H9 (cell line): ENCODE data around the gene SCIN. TPM values are rescaled to one million over a fixed set of nuclear protein-coding genes. Genes with fewer than 3 reads are reported as not detected.
A peak's percentile ranks its signal among the peaks of the same experiment; 100 is the strongest.
"Not testable (repeated sequence)": the region's sequence is repeated elsewhere in the genome, so short reads cannot be mapped to it uniquely, and the experiment has no call there.

Source experiments
- DNase-seq: peaks from one replicate; pipeline ENCODE4 v3.0.0-alpha.2; 2017
- H2AFZ ChIP-seq: one replicate; pipeline ENCODE4 v1.6.1; 2013; ENCODE audit warnings: mild to moderate bottlenecking, low read length, control low read depth, moderate library complexity
- H2AK5ac ChIP-seq: 2 replicates; pipeline ENCODE4 v1.6.1; 2013; ENCODE audit warnings: low read length, control low read depth, mixed read lengths; ENCODE audit not compliant: insufficient read length
- H2BK120ac ChIP-seq: one replicate; pipeline ENCODE4 v1.6.1; 2013; ENCODE audit warnings: low read depth, mild to moderate bottlenecking, low read length, control low read depth, inconsistent platforms; ENCODE audit not compliant: poor library complexity, severe bottlenecking
- H2BK12ac ChIP-seq: 2 replicates; pipeline ENCODE4 v1.6.1; 2013; ENCODE audit warnings: low read length, control low read depth, mixed read lengths, low read depth; ENCODE audit not compliant: insufficient read length
- H2BK15ac ChIP-seq: 2 replicates; pipeline ENCODE4 v1.6.1; 2013; ENCODE audit warnings: low read depth, low read length, control low read depth
- H2BK20ac ChIP-seq: one replicate; pipeline ENCODE4 v1.6.1; 2013; ENCODE audit warnings: low read depth, mild to moderate bottlenecking, low read length, control low read depth, inconsistent platforms; ENCODE audit not compliant: poor library complexity, severe bottlenecking
- H2BK5ac ChIP-seq: 2 replicates; pipeline ENCODE4 v1.6.1; 2013; ENCODE audit warnings: low read length, control low read depth, mixed read lengths; ENCODE audit not compliant: insufficient read length
- H3K14ac ChIP-seq: 2 replicates; pipeline ENCODE4 v1.6.1; 2013; ENCODE audit warnings: low read length, control low read depth; ENCODE audit not compliant: insufficient read depth
- H3K18ac ChIP-seq: 2 replicates; pipeline ENCODE4 v1.6.1; 2013; ENCODE audit warnings: low read depth, mild to moderate bottlenecking, mixed read lengths, low read length, control low read depth; ENCODE audit not compliant: insufficient read length
- H3K23ac ChIP-seq: 2 replicates; pipeline ENCODE4 v1.6.1; 2013; ENCODE audit warnings: low read length, control low read depth, mixed read lengths, low read depth; ENCODE audit not compliant: insufficient read length
- H3K23me2 ChIP-seq: 2 replicates; pipeline ENCODE4 v1.6.1; 2013; ENCODE audit warnings: low read depth, mild to moderate bottlenecking, mixed read lengths, low read length, control low read depth; ENCODE audit not compliant: insufficient read length, poor library complexity, severe bottlenecking
- H3K27ac ChIP-seq: 2 replicates; pipeline ENCODE4 v1.5.1; 2013; ENCODE audit warnings: low read length, control low read depth, mixed read lengths, low read depth; ENCODE audit not compliant: insufficient read length
- H3K27me3 ChIP-seq: 2 replicates; pipeline ENCODE4 v1.6.1; 2013; ENCODE audit warnings: low read length, control low read depth, inconsistent platforms; ENCODE audit not compliant: insufficient read depth
- H3K4ac ChIP-seq: 2 replicates; pipeline ENCODE4 v1.6.1; 2013; ENCODE audit warnings: low read depth, mild to moderate bottlenecking, control low read depth, inconsistent platforms, low read length, moderate library complexity
- H3K4me1 ChIP-seq: 2 replicates; pipeline ENCODE4 v1.6.1; 2013; ENCODE audit warnings: low read length, control low read depth, inconsistent platforms; ENCODE audit not compliant: insufficient read depth
- H3K4me2 ChIP-seq: 2 replicates; pipeline ENCODE4 v1.6.1; 2013; ENCODE audit warnings: low read length, control low read depth, mixed read lengths; ENCODE audit not compliant: insufficient read length, insufficient read depth
- H3K56ac ChIP-seq: 2 replicates; pipeline ENCODE4 v1.6.1; 2013; ENCODE audit warnings: low read depth, mild to moderate bottlenecking, mixed read lengths, low read length, control low read depth; ENCODE audit not compliant: insufficient read length
- H3K79me1 ChIP-seq: 2 replicates; pipeline ENCODE4 v1.6.1; 2013; ENCODE audit warnings: low read depth, mild to moderate bottlenecking, moderate library complexity, low read length, control low read depth, inconsistent platforms; ENCODE audit not compliant: insufficient read depth, poor library complexity, severe bottlenecking
- H3K79me2 ChIP-seq: 2 replicates; pipeline ENCODE4 v1.6.1; 2013; ENCODE audit warnings: low read length, control low read depth, inconsistent platforms; ENCODE audit not compliant: insufficient read depth
- H3K9ac ChIP-seq: 2 replicates; pipeline ENCODE4 v1.6.1; 2013; ENCODE audit warnings: low read length, control low read depth, mixed read lengths; ENCODE audit not compliant: insufficient read length; ENCODE audit errors: extremely low read depth
- H3K9me3 ChIP-seq: one replicate; pipeline ENCODE4 v1.6.1; 2013; ENCODE audit warnings: low read depth, low read length, inconsistent platforms; ENCODE audit not compliant: control insufficient read depth
- H3T11ph ChIP-seq: one replicate; pipeline ENCODE4 v1.6.1; 2013; ENCODE audit warnings: mild to moderate bottlenecking, low read length, control low read depth, inconsistent platforms
- H4K20me1 ChIP-seq: one replicate; pipeline ENCODE4 v1.6.1; 2013; ENCODE audit not compliant: control insufficient read depth, insufficient read length, insufficient read depth
- H4K5ac ChIP-seq: 2 replicates; pipeline ENCODE4 v1.6.1; 2013; ENCODE audit warnings: low read depth, mild to moderate bottlenecking, mixed read lengths, low read length, control low read depth; ENCODE audit not compliant: insufficient read length
- H4K8ac ChIP-seq: replicated peaks from 2 replicates; pipeline ENCODE4 v1.6.1; 2013; ENCODE audit warnings: low read length, control low read depth, mixed read lengths, low read depth; ENCODE audit not compliant: insufficient read length
- H4K91ac ChIP-seq: 2 replicates; pipeline ENCODE4 v1.6.1; 2013; ENCODE audit warnings: low read depth, mild to moderate bottlenecking, moderate library complexity, mixed read lengths, low read length, control low read depth; ENCODE audit not compliant: insufficient read length
- H3K27ac Mint-ChIP-seq, 3 experiments: 2 replicates in 2 of 3; 3 replicates in 1 of 3; pipeline ENCODE4 v1.8.0; 2020 to 2021; ENCODE audit warnings: mixed read lengths in 3 of 3, mild to moderate bottlenecking in 1 of 3, moderate library complexity in 1 of 3
- H3K27me3 Mint-ChIP-seq: 2 replicates; pipeline ENCODE4 v1.8.0; 2021; ENCODE audit warnings: low read depth, mild to moderate bottlenecking, moderate library complexity, mixed read lengths
- H3K36me3 Mint-ChIP-seq, 3 experiments: 2 replicates in 2 of 3; 3 replicates in 1 of 3; pipeline ENCODE4 v1.8.0; 2020 to 2021; ENCODE audit warnings: low read depth in 3 of 3, mixed read lengths in 3 of 3; ENCODE audit not compliant: insufficient read depth in 1 of 3
- H3K4me1 Mint-ChIP-seq, 2 experiments: 2 replicates each; pipeline ENCODE4 v1.8.0; 2020; ENCODE audit warnings: mixed read lengths in 2 of 2
- H3K4me3 Mint-ChIP-seq, 2 experiments: 2 replicates in 1 of 2; 3 replicates in 1 of 2; pipeline ENCODE4 v1.8.0; 2020 to 2021; ENCODE audit warnings: mild to moderate bottlenecking in 2 of 2, mixed read lengths in 2 of 2, moderate library complexity in 1 of 2
- H3K9me3 Mint-ChIP-seq, 2 experiments: 2 replicates in 1 of 2; 3 replicates in 1 of 2; pipeline ENCODE4 v1.8.0; 2020; ENCODE audit warnings: mild to moderate bottlenecking in 2 of 2, mixed read lengths in 2 of 2, moderate library complexity in 1 of 2
- WGBS: extraction: QIAGEN DNeasy Blood & Tissue Kit; methylation state at CpG from one replicate; pipeline ENCODE4 v1.1.7; 2013; ENCODE audit warnings: missing lambda C conversion rate, low lambda C conversion rate, mixed read lengths; ENCODE audit not compliant: insufficient read length; ENCODE audit errors: extremely low coverage; 5-methylcytosine and 5-hydroxymethylcytosine counted together
- total RNA-seq: library from RNA; stranded (reverse); gene quantifications from 2 replicates; pipeline ENCODE4 v1.2.1, GENCODE V29; 2021
- TF ChIP-seq, protein P1 (sequence below): fragments of 200-600 bp; sonication (generic); conservative IDR thresholded peaks from 3 replicates; pipeline ENCODE4 v1.8.0; 2021; ENCODE audit warnings: antibody characterized with exemption, mild to moderate bottlenecking

The SCIN gene
- total RNA-seq, 1 experiment from 2014 or later, result 0.44 TPM

DNA sequence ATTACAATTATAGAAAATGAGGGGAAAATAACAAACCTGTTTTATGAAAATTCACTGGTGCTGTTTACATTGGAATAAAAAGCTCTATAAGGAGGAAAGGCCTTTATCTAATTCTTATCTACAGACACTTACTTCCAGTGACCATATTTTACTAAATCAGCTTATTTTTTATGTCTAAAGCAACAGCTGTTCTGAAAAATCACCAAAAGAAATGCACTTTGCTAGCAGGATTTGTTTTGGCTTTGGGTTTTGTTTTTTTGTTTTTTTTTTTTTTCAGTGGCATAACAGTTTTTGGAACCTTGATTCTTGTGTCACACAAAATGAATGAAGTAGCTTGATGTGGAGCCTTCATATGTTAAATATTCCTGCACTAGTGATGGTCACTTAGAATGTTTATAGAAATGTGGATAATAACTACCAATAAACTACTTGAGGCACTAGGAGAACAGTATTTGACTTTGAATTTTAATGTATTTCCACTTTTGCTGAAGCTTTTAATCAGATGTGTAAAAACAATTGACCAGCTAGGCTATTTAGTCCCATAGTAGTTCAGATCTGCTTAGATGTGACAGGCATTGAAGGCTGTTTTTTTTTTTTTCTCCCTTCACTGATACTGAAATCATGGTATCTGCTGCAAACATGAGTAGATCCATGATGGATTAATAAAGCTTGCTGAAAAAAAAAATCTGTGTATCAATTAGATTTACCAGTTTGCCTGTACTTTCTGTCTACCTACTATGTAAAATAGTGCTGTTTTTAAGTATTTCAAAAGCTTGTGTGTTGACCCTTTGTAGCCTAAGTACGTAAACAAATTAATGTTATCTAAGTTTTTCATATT lies 119.7 kb downstream of the SCIN start:
- TF ChIP-seq, protein P1, sequence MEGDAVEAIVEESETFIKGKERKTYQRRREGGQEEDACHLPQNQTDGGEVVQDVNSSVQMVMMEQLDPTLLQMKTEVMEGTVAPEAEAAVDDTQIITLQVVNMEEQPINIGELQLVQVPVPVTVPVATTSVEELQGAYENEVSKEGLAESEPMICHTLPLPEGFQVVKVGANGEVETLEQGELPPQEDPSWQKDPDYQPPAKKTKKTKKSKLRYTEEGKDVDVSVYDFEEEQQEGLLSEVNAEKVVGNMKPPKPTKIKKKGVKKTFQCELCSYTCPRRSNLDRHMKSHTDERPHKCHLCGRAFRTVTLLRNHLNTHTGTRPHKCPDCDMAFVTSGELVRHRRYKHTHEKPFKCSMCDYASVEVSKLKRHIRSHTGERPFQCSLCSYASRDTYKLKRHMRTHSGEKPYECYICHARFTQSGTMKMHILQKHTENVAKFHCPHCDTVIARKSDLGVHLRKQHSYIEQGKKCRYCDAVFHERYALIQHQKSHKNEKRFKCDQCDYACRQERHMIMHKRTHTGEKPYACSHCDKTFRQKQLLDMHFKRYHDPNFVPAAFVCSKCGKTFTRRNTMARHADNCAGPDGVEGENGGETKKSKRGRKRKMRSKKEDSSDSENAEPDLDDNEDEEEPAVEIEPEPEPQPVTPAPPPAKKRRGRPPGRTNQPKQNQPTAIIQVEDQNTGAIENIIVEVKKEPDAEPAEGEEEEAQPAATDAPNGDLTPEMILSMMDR, result no peak
- peaks cover 15% of the 10 kb centered on the region; the same call in 1 of the 2 replicates for H3K79me2 ChIP-seq

DNA sequence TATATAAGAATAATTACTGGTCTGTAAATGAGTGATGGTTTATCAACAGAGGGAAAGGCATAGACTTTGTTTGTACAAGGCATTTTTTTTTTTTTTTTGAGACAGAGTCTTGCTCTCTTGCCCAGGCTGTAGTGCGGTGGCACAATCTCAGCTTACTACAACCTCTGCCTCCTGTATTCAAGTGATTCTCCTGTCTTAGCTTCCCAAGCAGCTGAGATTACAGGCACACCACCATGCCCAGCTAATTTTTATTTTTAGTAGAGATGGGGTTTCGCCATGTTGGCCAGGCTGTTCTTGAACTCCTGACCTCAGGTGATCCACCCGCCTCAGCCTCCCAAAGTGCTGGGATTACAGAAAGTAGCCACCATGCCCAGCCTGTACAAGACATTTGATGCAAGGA lies 120.9 kb downstream of the SCIN start:
- not testable (repeated sequence) for H4K5ac ChIP-seq, H3K27ac Mint-ChIP-seq, H2BK12ac ChIP-seq, H3K4ac ChIP-seq, H3K36me3 Mint-ChIP-seq, H3K27ac ChIP-seq, H3K9ac ChIP-seq, H3K4me1 ChIP-seq, H2BK20ac ChIP-seq, H3T11ph ChIP-seq, H2BK120ac ChIP-seq, H3K9me3 ChIP-seq, H3K4me2 ChIP-seq, H3K9me3 Mint-ChIP-seq, H4K91ac ChIP-seq, DNase-seq, H3K27me3 ChIP-seq, H3K23me2 ChIP-seq, H3K56ac ChIP-seq, H2BK5ac ChIP-seq, H3K79me1 ChIP-seq, H4K8ac ChIP-seq, H3K23ac ChIP-seq, H3K18ac ChIP-seq, H3K27me3 Mint-ChIP-seq, H3K14ac ChIP-seq, H2AFZ ChIP-seq, H2BK15ac ChIP-seq, H2AK5ac ChIP-seq, H4K20me1 ChIP-seq
- peaks cover 29 to 35% of the 10 kb centered on the region in 2 experiments for H3K4me1 Mint-ChIP-seq
- WGBS, result no CpG with 5 or more reads among the region's 3 CpGs
- H3K79me2 ChIP-seq, result peaks cover 15% of the 10 kb centered on the region; the same call in 1 of the 2 replicates
- peak overlapping the region in 1 of 2 experiments; percentile 20; a peak in 2 of 5 replicates for H3K4me3 Mint-ChIP-seq

More for the DNA sequence above, 119.7 kb downstream of the SCIN start:
- Histone ChIP-seq H3K23ac (no peak overlapping the region), H4K20me1 (no peaks in the 10 kb centered on the region), H3K9me3 (no peaks in the 10 kb centered on the region), H2AK5ac (no peak overlapping the region), H3K4me1 (no peaks in the 10 kb centered on the region; the same call in 1 of the 2 replicates), H3K18ac (no peak overlapping the region), H3K14ac (no peak overlapping the region), H2BK12ac (no peak overlapping the region), H3K23me2 (peaks cover 6% of the 10 kb centered on the region), H3K56ac (no peak overlapping the region), H3K79me1 (no peaks in the 10 kb centered on the region), H3K4me2 (no peak overlapping the region), H2BK120ac (no peak overlapping the region), H2BK15ac (no peak overlapping the region), H4K8ac (no peak overlapping the region), H3K9ac (no peak overlapping the region), H4K5ac (no peak overlapping the region), H2BK5ac (no peak overlapping the region), H4K91ac (no peak overlapping the region), H2BK20ac (no peak overlapping the region), H2AFZ (no peak overlapping the region), H3K27ac (no peak overlapping the region), H3K4ac (no peak overlapping the region), H3T11ph (no peak overlapping the region), H3K27me3 (no peaks in the 10 kb centered on the region)
- Mint-ChIP-seq H3K27me3 (no peaks in the 10 kb centered on the region), H3K36me3 (peaks cover 0 to 9% (median 4%) of the 10 kb centered on the region in 3 experiments; a peak in 5 of 7 replicates), H3K4me3 (peak overlapping the region; percentile 83 to 97), H3K9me3 (no peaks in the 10 kb centered on the region), H3K4me1 (peaks cover 36 to 45% of the 10 kb centered on the region in 2 experiments), H3K27ac (peak overlapping the region; percentile 14 to 49 (median 42); a peak in 2 of 7 replicates)
- DNase-seq, result no peak
- no CpG with 5 or more reads among the region's 1 CpG for WGBS
